Transverse colon (tissue), 4 donors: ENCODE results near the gene NCF1.
"Not testable (repeated sequence)": the region's sequence is repeated elsewhere in the genome, so short reads cannot be mapped to it uniquely, and the experiment has no call there.

Experiments
- CTCF ChIP-seq, 5 experiments: fragments of 200-600 bp in 3 of 5; fragments of 450-650 bp in 2 of 5; sonication (generic) in 3 of 5; IDR thresholded peaks; 1 replicate in 2 of 5; 2 replicates in 3 of 5; pipeline ENCODE4 v1.5.1; 2016 to 2017; ENCODE audit warnings: antibody characterized with exemption in 5 of 5, inconsistent platforms in 3 of 5, mild to moderate bottlenecking in 2 of 5, moderate library complexity in 1 of 5
- EP300 ChIP-seq: sonication (generic); formaldehyde crosslinking; IDR thresholded peaks from one replicate; pipeline ENCODE4 v1.6.1; 2017; ENCODE audit warnings: antibody characterized with exemption, low read depth
- POLR2A ChIP-seq: fragments of 450-650 bp; IDR thresholded peaks from one replicate; pipeline ENCODE4 v1.6.1; 2016; ENCODE audit warnings: antibody characterized with exemption, mild to moderate bottlenecking, moderate library complexity
- POLR2AphosphoS5 ChIP-seq, 3 donors: sonication (generic); formaldehyde crosslinking; IDR thresholded peaks; one replicate each; pipeline ENCODE4 v1.6.1; 2016; ENCODE audit warnings: antibody characterized with exemption in 3 of 3

- TF ChIP-seq CTCF (IDR thresholded peaks at IDR 0.05); POLR2AphosphoS5 (IDR thresholded peaks at IDR 0.05); POLR2A; EP300: not testable (repeated sequence)
These were observed 9.8 kb downstream of the NCF1 start for GRCh38 chr7:74783595-74783994.
